Fibroblast of peridontal ligament (primary cell): ENCODE data around the gene DAAM2.

Source experiments
- DNase-seq: peaks from one replicate; pipeline ENCODE4 v3.0.0-alpha.2; 2010; ENCODE audit errors: extremely low read depth

DAAM2 gene

DNA sequence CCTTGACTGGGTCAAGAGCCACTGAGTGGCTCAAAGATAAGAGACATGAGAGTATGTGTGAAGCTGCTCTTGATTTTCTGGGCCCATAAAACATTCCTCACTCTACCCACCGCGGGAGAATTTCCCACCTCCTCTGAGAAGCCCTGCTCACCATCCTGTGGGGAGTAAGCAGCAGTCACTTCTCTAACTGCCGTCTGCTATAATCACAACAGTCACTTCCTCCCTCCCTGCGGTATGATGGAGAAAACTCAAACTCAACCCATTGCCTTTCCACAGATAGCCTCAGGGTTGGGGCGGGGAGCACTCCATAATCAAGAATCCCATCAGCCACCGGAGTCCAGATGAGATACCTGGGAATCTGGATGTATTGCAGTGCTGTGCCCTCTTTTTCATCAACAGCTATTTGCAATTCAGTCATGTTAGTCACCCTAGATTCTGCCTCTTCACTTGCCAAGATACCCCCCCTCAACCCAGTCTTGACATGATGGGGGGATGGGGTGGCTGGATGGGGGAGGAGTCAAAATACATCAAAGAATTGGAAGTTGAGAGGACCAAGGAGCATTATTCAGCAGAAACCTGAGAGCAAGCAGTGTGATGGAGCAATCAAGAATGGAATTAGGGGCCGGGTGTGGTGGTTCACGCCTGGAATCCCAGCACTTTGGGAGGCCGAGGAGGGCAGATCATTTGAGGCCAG, 137.0 kb downstream of the DAAM2 start:
- peak; percentile 38 for DNase-seq

DNA sequence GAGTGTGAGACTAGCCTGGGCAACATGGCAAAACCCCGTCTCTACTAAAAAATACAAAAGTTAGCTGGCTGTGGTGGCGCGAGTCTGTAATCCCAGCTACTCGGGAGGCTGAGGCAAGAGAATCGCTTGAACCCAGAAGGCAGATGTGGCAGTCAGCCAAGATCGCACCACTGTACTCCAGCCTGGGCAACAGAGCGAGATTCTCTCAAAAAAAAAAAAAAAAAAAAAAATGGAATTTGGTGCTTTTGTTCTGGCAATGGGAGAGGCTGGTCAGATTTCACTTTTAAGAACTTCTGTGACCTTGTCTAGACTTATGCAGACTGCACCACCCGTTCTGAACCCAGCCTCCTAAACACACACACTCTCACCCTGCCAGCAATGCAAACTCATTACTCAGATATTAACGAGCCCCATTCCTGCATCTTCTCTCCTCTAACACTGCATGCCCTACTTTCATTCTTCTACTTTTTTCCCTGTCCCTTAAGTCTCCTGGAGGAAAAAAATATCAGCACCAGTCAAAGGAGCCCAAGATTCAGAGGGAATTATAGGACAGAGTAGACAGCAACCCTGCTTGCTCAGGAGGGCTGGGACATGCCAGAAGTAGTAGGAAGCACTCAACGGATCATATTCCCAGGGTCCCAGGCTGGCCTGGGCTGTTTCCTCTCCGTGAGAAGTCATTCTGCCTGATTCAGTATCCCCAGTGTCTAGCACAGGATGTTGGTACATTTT, 137.7 kb downstream of the DAAM2 start:
- peak; percentile 42 for DNase-seq

DNA sequence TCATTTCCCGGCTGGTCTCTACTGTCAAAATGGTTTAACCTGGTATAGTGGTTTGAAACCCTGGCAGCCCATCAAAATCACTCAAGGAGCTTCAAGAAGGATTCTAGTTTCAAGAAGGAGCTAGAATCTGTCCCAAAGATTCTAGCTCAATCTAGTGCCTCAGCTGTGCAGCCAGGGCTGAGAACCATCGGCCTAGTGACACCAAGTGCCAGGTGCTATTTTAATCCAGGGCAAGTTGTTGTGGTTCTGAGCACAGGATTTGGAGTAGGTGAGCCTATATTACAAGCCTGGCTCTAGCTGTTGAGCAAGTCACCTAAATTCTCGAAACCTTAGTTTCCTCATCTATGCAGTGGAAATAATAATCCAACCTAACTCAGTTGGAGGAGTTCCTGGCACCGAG, 138.4 kb downstream of the DAAM2 start:
- DNase-seq: no peak

DNA sequence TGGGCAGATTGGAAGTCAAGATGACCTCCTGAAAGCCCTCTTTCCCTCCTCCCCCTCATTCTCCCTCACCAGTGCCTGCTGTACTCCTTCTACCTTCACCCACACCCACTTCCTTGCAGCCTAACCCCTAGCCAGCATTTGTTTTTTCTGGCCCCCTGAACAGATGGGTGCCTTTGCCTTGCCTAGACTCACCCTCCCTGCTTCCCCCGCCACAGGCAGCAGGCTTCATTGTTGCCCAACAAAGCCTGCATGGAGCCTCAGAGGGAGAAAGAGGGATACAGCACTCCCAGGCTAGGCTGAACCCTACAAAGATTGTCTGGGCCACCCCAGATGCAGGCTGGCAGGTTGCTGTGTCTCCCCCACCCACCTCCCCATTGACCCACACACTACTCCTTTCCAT, 139.4 kb downstream of the DAAM2 start:
- no peak for DNase-seq

DNA sequence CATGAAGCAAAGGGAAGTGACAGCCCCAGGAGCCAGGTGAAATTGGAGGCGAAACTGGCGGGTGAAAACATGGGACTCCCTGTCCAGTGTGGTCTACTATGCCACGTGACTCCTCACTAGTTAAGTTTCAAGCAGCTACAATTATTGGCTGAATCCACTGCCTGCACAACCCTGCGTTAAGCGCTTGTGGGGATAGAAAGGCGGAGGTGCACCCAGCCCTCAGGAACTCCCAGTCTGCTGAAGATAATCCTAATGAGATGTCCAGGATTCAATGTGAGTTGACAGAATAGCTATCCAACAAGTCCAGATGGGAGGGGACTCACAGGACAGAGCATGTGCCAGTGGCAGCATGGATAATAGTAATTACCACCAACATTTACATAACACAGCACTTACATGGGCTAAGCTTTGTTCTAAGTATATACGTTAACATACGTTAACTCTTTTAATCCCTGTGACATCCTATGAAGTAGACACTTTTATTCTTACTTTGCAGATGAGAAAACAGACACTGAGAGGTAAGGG, 140.3 kb downstream of the DAAM2 start:
- DNase-seq: no peak

DNA sequence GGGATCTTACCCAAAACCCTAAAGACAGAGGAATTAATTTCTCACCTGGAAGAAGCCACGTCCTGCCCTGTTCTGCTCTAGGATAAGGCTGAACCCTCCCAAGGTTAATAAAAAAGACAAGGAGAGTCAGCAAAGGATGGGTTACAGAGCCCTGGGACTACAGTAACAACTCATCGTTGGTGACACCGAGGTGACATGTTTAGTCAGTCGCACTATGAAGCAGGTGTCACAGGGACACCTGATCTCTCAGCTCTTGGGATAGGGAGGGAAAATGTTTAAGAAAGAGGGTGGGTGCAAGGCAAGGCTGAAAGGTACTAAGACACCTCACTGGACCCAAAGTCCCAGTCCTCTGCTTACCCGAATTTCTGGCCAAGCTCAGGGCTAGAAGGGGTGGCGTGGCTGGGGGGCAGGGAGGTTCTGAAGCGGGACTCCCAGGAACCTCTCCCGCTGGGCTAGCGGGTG, 141.5 kb downstream of the DAAM2 start:
- no peak for DNase-seq

DNA sequence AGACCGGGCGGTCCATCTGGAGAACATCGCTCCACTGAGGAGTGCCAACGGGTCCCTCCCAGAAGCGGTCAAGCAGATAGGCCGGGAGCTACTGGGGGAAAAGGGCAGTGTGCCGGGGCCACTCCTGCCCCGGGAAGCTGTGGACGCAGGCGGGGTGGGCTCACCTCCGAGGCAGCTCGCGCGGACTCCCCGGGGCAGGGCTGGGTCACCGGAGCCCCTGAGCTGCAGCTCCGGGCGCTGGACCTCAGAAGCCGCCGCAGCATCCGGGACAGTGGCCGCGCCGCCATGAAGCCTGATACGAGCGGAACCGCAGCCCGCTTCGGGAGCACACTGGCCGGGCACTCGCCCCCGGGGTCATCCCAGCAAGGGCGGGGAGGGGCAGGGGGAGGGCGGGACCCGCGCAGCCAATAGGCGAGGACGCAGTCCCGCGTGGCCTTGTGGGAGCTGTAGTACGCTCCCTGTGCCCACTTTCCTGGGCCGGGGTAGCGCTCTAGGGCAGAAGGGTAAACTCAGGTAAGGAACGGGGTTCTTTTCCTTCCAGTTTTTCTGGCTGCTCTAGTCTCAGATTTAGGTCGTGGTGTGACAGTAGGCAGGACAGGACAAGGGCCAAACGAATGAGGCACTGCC, 142.1 kb downstream of the DAAM2 start, which contains the start of gene MOCS1:
Gene MOCS1 (minus strand): TSS at position 332 of the 627 bp plus-strand sequence. CDS start 45 bp downstream, at position 287.
- peak; percentile 58 for DNase-seq

DNA sequence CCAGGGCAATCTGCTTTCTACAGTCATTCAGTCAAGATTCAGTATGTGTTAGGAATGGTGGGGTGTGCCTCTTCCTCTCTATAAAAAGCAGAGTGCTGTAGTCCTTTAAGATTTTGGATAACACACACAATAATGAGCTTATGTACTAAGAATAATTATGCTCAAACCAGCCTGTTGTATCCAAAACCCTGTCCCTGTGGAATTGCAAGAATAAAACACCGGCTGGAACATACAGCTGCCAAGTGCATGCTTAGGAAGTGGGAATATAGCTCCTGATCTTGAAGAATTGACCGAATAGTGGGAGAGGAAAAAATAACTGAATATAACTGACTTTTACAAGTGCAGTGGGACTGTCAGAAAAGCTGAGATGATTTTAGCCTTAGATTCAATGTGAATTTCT, 143.1 kb downstream of the DAAM2 start:
- DNase-seq: no peak

DNA sequence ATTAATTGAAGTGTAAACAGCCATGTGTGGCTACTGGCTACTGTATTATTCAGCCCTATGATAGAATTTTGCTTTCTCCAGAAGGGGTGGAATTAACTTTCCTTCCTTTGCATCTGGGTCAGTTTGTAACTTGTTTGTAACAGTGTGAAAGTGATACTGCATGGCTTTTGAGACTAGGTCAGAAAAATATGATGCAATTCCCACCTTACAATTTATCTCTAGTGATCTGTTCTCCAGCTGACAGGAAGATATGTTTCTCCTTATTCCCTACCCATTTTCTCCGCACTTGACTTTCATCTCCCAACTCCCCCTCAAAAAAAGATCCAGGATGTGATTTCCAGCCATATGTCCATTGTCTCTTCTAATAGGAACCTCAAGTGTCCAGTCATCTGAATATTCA, 144.7 kb downstream of the DAAM2 start:
- no peak for DNase-seq

DNA sequence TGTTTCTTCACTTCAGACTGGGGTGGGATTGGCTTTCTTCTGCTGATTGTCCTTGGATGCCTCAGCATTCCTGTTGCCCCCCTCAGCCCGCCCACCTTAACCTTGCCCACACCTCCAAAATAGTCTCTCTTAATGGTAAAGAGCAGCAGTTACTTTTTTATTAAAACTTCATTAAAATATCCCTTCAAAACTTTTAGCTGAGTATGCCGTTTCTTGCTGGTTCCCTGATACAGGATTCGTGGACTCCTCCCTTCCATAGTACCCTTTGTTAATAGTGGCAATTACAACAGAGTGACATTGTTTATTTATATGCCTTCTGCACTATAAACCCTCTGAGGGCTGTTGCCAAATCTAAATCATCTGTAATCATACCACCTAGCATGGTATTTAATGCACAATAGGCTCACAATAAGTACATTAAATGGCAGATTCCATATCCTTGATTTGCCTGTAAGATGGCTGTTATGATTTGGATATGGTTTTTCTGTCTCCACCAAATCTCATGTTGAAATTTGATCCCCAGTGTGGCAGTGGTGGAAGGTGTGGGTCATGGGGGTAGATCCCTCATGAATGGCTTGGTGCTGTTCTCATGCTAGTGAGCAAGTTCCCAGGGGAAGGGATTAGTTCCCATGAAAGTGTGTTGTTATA, 145.6 kb downstream of the DAAM2 start:
- no peak for DNase-seq

DNA sequence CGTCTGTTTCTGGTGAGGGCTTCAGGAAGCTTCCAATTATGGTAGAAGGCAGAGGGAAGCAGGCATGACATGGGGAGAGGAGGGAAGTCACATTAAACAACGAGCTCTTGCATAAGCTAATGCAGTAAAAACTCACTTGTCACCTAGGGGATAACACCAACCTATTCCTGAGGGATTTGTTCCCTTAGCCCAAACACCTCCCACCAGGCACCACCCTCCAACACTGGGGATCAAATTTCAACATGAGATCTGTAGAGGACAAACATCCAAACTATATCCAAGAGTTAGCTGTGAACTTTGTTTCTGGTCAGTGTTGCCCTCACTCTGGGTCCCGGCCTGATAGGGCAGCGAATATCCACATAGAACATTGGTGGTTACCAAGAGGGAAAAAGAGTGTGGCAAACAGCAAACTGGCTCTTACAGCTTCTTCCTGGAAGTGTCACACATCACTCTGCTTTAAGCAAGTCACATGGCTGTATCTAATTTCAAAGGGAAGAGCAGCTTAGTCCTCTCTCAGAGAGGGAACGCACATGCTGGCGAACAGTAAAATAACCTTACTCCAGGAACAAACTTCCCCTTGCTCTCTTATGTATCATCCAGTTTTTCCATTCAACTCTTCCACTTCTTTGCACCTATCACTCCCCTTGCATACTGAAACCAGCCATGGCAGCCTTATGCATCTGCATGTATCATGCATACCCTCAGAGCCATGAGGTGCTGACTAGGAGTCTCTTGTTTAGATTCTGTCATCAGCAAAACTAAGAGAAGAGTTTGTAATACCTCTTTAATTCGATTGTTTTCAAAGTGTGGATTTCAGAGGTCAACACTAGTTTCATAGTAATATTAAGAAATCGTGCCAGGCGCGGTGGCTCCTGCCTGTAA, 146.8 kb downstream of the DAAM2 start:
- no peak for DNase-seq

DNA sequence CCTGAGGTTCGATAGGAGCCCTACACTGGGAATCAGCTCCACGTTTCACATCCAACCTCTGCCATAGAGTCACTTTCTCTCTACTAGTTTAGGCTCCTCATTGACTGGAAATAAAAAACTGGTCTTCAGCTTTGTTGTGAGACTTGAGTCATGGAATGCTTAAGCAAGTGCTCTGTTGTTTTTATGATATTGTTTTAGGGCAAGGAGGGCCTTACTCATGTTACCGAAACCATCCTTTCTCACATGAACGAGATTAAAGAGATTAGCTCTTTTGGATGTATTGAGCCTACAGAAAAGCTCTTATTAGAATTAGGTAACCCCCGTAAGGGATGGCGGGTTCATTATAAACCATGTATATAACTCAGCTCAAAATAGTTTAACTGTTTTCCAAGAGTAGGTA, 149.0 kb downstream of the DAAM2 start:
- no peak for DNase-seq

DNA sequence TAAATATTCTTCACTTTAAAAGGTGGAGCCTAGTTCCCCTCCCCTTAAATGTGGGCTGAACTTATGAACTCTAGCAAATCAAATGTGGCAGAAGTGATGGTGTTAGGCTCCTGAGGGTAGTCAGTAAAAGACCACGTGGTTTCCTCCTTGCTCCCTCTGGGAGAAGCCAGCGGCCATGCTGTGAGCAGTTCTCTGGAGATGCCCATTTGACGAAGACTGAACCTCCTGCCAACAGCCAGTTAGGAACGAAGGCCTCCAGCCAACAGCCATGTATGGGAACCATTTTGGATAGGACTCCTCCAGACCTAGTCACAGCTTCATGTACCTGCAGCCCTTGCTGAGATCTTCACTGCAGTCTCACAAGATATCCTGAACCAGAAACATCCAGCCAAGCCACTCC, 149.6 kb downstream of the DAAM2 start:
- no peak for DNase-seq

DNA sequence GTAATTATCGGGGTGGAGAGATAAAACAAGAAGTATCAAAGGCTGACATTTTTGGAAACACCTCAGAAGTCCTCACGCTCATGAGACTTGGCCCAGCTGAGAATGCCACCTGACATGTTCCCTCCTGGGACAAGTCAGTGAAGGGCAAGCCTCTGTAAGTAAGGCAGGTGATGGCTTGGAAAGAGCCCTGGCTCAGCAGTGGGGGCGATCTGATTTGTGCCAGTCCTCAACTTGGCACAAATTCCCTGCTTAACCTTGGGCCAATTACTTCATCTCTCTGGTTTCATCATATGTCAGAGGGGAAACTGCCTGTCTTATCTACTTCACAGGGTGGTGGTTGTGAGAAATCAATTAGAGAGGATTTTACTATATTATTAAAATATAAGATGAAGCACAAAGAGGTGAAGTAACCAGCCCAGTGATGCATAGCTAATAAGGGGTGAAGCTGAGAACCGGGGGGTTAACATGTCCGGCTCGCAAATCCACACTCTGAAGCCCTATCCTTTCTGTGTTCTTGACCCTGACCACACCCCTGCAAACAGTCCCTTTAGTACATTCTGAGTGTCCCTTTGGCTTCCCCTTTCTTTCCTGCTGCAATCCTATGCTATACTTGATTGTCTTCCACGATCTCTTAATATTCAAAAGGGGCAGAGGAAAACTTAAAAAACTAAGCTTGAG, 150.9 kb downstream of the DAAM2 start:
- DNase-seq: no peak

DNA sequence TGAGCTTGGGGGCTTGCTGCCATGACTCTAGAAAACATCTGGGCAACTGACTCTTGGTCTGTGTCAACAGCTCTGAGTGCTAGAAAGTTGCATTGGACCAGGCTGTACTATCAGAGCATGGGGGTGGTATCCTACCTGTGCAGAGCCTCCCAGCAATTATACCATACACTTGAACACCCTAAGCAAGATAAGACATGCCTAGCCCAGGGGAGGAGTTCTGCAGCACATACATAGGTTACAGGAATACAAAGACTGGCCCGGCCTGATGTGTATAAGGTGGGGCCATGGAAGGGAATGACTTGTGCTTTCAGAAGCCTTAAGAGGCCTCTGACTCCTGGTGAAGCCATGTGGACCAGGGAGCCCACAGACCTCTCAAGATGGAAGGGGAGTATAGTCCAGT, 153.4 kb downstream of the DAAM2 start:
- no peak for DNase-seq

DNA sequence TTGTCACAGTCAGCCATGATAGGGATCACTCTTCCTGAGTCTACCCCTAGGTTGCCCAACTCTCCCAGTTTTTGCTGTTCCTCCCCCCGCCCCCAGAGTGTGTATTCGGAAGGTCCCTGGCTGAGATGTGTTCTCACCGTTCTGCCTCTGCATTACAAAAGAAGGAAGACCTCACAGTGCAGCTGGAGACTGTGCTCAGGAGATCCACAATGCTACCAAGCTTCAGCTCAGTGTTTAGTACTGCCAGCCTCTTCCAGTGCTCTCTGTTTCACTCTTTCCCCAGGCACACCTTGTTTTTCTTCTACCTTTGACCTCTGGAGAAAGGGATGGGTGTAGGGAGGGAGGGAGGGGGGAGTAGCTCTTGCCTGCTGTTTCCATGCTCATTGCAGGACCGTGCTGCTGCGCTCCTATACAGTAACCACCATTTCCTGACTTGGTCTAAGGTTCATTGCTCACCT, 155.5 kb downstream of the DAAM2 start:
- no peak for DNase-seq

DNA sequence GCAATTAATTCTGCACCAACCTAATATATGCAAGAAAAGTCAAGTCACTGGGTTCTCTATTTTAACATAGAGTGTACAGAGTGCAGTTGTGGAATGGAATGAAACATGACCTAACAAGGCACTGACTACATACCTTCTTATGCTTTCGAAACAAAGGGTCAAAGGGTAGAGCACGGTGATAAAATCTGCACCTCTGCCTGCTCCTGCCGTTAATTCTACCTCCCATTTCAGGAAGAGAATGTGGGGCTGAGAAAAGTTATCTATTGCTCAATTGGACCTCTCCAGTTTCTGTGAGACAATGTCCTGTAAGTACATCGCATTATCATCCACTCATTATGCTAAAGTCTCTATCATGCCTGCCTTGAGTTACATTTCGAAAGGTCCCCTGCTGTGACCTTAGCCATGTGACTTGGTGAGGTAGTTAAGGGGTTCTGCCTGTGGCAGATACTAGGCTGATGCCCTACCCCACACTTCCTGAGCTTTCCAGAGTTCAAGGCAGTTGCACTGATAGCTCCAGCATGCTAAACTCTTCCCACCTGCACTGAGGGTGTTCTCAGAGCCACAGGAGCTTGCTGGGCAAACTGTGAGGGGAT, 156.1 kb downstream of the DAAM2 start:
- no peak for DNase-seq

DNA sequence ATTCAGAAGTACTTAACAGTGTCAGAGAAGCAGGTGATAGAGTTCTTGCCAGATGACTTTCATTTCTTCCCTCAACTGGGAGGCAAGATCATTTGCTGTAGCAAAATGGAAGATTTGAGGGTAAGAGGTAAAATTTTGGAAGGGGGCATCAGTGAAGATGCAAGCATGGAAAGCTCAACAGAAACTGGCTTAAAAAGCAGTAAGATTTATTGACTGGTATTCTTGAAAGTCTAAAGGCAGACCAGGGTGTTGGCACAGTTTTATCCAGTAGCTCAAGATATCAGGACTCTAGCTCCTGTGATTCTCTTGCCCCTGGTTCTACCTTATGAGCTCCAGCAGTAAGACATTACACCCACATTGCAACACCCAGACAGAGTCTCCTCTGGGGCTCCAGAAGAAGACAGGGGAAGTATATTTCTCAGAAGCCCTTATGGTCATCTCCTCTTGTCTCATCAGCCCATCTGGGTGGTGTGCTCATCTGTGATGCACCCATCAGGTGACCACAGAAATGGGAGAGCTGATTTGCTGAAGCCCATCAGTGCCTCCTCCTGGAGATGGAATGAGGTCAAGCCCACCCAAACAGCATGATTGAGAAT, 158.0 kb downstream of the DAAM2 start:
- DNase-seq: no peak

DNA sequence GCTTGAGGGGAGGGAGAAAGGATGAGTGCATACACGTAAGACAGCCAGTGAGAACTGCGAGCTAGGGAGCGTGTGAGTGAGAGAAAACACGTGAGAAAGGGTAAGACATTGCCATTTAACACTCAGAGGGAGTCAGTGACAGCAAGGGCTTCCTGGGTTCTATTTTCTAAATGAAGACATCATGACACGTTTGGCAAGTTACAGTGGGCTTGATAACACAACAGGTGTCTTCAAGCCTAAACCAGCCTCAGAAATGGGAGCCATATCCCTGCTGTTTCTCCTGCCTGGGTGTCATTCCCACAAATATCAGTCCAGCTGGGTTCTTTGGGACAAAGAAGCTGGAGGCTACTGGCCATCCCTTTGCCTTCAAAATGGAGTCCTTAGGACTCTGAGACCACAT, 159.0 kb downstream of the DAAM2 start:
- DNase-seq: no peak

DNA sequence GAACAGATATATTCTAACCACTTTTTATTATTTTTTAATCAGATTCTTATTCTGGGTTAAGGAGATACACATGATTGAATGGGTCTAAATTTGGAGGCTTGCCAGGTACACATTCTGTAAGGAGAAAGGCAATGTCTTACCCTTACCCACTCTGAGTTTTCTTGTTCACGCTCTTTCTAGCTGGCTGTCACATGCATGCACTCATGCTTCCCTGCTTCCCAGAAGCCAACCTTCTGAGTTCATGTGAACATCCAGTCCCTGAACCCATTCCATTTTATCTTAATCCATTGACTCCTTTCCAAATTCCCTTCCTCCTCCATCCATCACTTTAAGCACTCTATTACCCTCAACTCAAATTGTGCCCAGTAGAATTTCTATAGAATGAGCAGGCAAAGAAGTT, 159.5 kb downstream of the DAAM2 start:
- DNase-seq: no peak
